HCT116 (cell line): ENCODE results near the gene CCNYL1. TPM values are rescaled to one million over a fixed set of nuclear protein-coding genes. Genes with fewer than 3 reads are reported as not detected.

ENCODE experiments used
- ATAC-seq: fragments of 200-7000 bp; cut with Tn5 transposase; 2 replicates; pipeline ENCODE4 v1.9.1; 2020; ENCODE audit warnings: mild to moderate bottlenecking, moderate library complexity
- BruUV-seq: library from RNA; stranded (reverse); fragments of 400-500 nt; replicated peaks from 2 replicates; lab custom pipeline; 2021; lab: Mats Ljungman, UMichigan
- CTCF ChIA-PET: fragments of 300-600 bp; sonication (Branson Sonifier 250); formaldehyde crosslinking; loops from one replicate; lab custom pipeline; 2021; ENCODE audit warnings: antibody characterized with exemption; lab: Charles Lee
- POLR2A ChIA-PET: fragments of 300-600, 350-600 bp; sonication (Branson Sonifier 250); formaldehyde crosslinking; loops from one replicate; lab custom pipeline; 2021; ENCODE audit warnings: antibody characterized with exemption; lab: Charles Lee
- RAD21 ChIA-PET, 2 experiments: fragments of 300-600 bp; sonication (Branson Sonifier 250); formaldehyde crosslinking; loops; one replicate each; lab custom pipeline; 2023; ENCODE audit warnings: low total read pairs in 2 of 2; ENCODE audit not compliant: uncharacterized antibody in 2 of 2, unreplicated experiment in 2 of 2, low non-redundant PET in 1 of 2; lab: Charles Lee
- DNase-seq: peaks from one replicate; pipeline ENCODE4 v3.0.0-alpha.2; 2010; ENCODE audit warnings: low read depth, low spot score
- H2AFZ ChIP-seq: fragments of 200-600 bp; shearing (Covaris generic), sonication (generic); 2 replicates; pipeline ENCODE4 v1.6.1; 2017; ENCODE audit warnings: low read depth, mixed run types, mixed read lengths, antibody characterized with exemption, low read length; ENCODE audit not compliant: poor library complexity, severe bottlenecking
- H3K27ac ChIP-seq: 2 replicates; pipeline ENCODE4 v1.5.1; 2012; ENCODE audit warnings: low read depth, low read length
- H3K27me3 ChIP-seq: fragments of 200-600 bp; sonication (generic); 2 replicates; pipeline ENCODE4 v1.6.1; 2016; ENCODE audit warnings: mixed run types, low read length, mixed read lengths; ENCODE audit not compliant: insufficient read depth
- H3K36me3 ChIP-seq, 2 experiments: fragments of 200-500 bp in 1 of 2; fragments of 200-600 bp in 1 of 2; sonication (Bioruptor generic) in 1 of 2; sonication (generic) in 1 of 2; 2 replicates each; pipeline versions ENCODE4 v1.5.1 to v1.6.1; 2014 to 2016; ENCODE audit warnings: low read length in 2 of 2, inconsistent platforms in 1 of 2, mixed read lengths in 1 of 2, mixed run types in 1 of 2; ENCODE audit not compliant: insufficient read depth in 2 of 2, control insufficient read depth in 1 of 2
- H3K4me1 ChIP-seq, 2 experiments: fragments of 200-600 bp in 1 of 2; sonication (generic) in 1 of 2; 2 replicates each; pipeline versions ENCODE4 v1.5.1 to v1.6.1; 2012 to 2017; ENCODE audit warnings: low read length in 2 of 2, inconsistent platforms in 1 of 2, mild to moderate bottlenecking in 1 of 2, mixed read lengths in 1 of 2, mixed run types in 1 of 2, moderate library complexity in 1 of 2; ENCODE audit not compliant: insufficient read depth in 2 of 2, control insufficient read depth in 1 of 2
- H3K4me2 ChIP-seq: fragments of 200-600 bp; sonication (generic); 2 replicates; pipeline ENCODE4 v1.6.1; 2017; ENCODE audit warnings: mixed run types, low read length, mixed read lengths
- H3K4me3 ChIP-seq, 2 experiments: fragments of 200-600 bp in 1 of 2; sonication (generic) in 1 of 2; replicated peaks in 1 of 2; 2 replicates each; pipeline ENCODE4 v1.5.1; 2011 to 2016; ENCODE audit warnings: low read length in 2 of 2, control low read depth in 1 of 2, low read depth in 1 of 2, mild to moderate bottlenecking in 1 of 2, mixed read lengths in 1 of 2, mixed run types in 1 of 2
- H3K79me2 ChIP-seq: fragments of 200-600 bp; sonication (generic); 2 replicates; pipeline ENCODE4 v1.6.1; 2017; ENCODE audit warnings: mild to moderate bottlenecking, mixed run types, low read length, moderate library complexity, mixed read lengths; ENCODE audit not compliant: insufficient read depth
- H3K9ac ChIP-seq: fragments of 200-600 bp; sonication (generic); 2 replicates; pipeline ENCODE4 v1.6.1; 2016; ENCODE audit warnings: low read length, mixed read lengths
- H3K9me2 ChIP-seq: fragments of 200-600 bp; sonication (generic), shearing (Covaris generic); 2 replicates; pipeline ENCODE4 v1.6.1; 2017; ENCODE audit warnings: mixed run types, mild to moderate bottlenecking, moderate library complexity; ENCODE audit not compliant: insufficient read depth
- H3K9me3 ChIP-seq, 2 experiments: fragments of 200-500 bp in 1 of 2; fragments of 200-600 bp in 1 of 2; sonication (Bioruptor generic) in 1 of 2; sonication (generic) in 1 of 2; 2 replicates each; pipeline ENCODE4 v1.6.1; 2014 to 2017; ENCODE audit warnings: low read length in 2 of 2, mixed read lengths in 2 of 2, inconsistent platforms in 1 of 2, low read depth in 1 of 2, mild to moderate bottlenecking in 1 of 2, mixed run types in 1 of 2, moderate library complexity in 1 of 2; ENCODE audit not compliant: control insufficient read depth in 1 of 2, insufficient read depth in 1 of 2
- H4K20me1 ChIP-seq: fragments of 200-600 bp; sonication (generic), shearing (Covaris generic); 2 replicates; pipeline ENCODE4 v1.6.1; 2017; ENCODE audit warnings: mixed run types, mild to moderate bottlenecking, moderate library complexity; ENCODE audit not compliant: insufficient read depth
- EGR1 ChIP-seq: IDR thresholded peaks from 2 replicates; pipeline ENCODE4 v1.6.1; 2012; ENCODE audit warnings: low read depth
- SIN3A ChIP-seq: IDR thresholded peaks from 2 replicates; pipeline ENCODE4 v1.6.1; 2012; ENCODE audit warnings: low read depth
- SRF ChIP-seq: IDR thresholded peaks from 2 replicates; pipeline ENCODE4 v1.6.1; 2012; ENCODE audit warnings: low read depth
- ZNF274 ChIP-seq: fragments of 200-500 bp; sonication (Bioruptor generic); IDR thresholded peaks from 2 replicates; pipeline ENCODE4 v1.6.1; 2014; ENCODE audit warnings: mild to moderate bottlenecking, low read depth, low read length, inconsistent platforms
- intact Hi-C: fragments of 100-400 bp; cut with micrococcal nuclease; formaldehyde crosslinking; loops from 2 replicates; pipeline ENCODE4 v1.10.0; 2022
- total RNA-seq: library from RNA; stranded (reverse); gene quantifications from one replicate; pipeline ENCODE4 v1.2.1, GENCODE V29; 2021; ENCODE audit not compliant: unreplicated experiment

The CCNYL1 gene
- total RNA-seq, 1 experiment from 2014 or later: 14.9 TPM

- peaks cover 7% of the 10 kb centered on the region; the same call in 1 of the 2 replicates for H3K79me2 ChIP-seq
- no peaks in the 10 kb centered on the region for H3K9me2 ChIP-seq
- H3K27ac ChIP-seq: no peak overlapping the region
- DNase-seq: no peak
- no peak for ATAC-seq
- intact Hi-C loops: no loop called here
- no peak overlapping the region for H3K4me3 ChIP-seq
- H3K4me1 ChIP-seq: no peaks in the 10 kb centered on the region; a peak in 1 of 4 replicates
- CTCF ChIA-PET: no interaction called here
- H4K20me1 ChIP-seq: no peaks in the 10 kb centered on the region
- H3K9ac ChIP-seq: no peak overlapping the region
- RAD21 ChIA-PET: no interaction called here
- TF ChIP-seq EGR1 (no peak), SIN3A (no peak)
- H3K36me3 ChIP-seq: peaks cover 0 to 1% of the 10 kb centered on the region in 2 experiments; a peak in 1 of 4 replicates
- no peak overlapping the region for H3K4me2 ChIP-seq
- H2AFZ ChIP-seq: no peak overlapping the region
- no peaks in the 10 kb centered on the region for H3K27me3 ChIP-seq
- BruUV-seq: no TSS peak
- POLR2A ChIA-PET: no interaction called here
- H3K9me3 ChIP-seq: no peaks in the 10 kb centered on the region
These were observed 50.7 kb downstream of the CCNYL1 start for GRCh38 chr2:207762146-207762545.

- no peaks in the 10 kb centered on the region for H4K20me1 ChIP-seq
- POLR2A ChIA-PET: no interaction called here
- TF ChIP-seq ZNF274 (no peak), SRF (no peak)
- TF ChIP-seq, all 23 proteins: peak for 0
- Histone ChIP-seq H3K4me2 (no peak overlapping the region), H3K4me3 (no peak overlapping the region), H2AFZ (no peak overlapping the region), H3K36me3 (peaks cover 0 to 7% of the 10 kb centered on the region in 2 experiments; a peak in 2 of 4 replicates), H3K9me3 (no peaks in the 10 kb centered on the region), H3K27ac (no peak overlapping the region), H3K27me3 (no peaks in the 10 kb centered on the region), H3K79me2 (peaks cover 7% of the 10 kb centered on the region; the same call in 1 of the 2 replicates), H3K4me1 (peaks cover under 1 to 2% of the 10 kb centered on the region in 2 experiments; a peak in 3 of 4 replicates), H3K9ac (no peak overlapping the region), H3K9me2 (no peaks in the 10 kb centered on the region)
- ChIA-PET CTCF (no interaction called here), RAD21 (no interaction called here)
- no TSS peak for BruUV-seq
- intact Hi-C loops: no loop called here
- ATAC-seq (no peak), DNase-seq (no peak)
These were observed 52.0 kb downstream of the CCNYL1 start for GRCh38 chr2:207763303-207763917.
